ENCODE data around the gene RANBP10. TPM values are rescaled to one million over a fixed set of nuclear protein-coding genes. Genes with fewer than 3 reads are reported as not detected.

RANBP10 gene
- total and polyA plus RNA-seq, 2 donors (not counting 3 experiments of a cell fraction or from before 2014, with no cell fraction given) = 25.6 to 28.8 TPM

DNA sequence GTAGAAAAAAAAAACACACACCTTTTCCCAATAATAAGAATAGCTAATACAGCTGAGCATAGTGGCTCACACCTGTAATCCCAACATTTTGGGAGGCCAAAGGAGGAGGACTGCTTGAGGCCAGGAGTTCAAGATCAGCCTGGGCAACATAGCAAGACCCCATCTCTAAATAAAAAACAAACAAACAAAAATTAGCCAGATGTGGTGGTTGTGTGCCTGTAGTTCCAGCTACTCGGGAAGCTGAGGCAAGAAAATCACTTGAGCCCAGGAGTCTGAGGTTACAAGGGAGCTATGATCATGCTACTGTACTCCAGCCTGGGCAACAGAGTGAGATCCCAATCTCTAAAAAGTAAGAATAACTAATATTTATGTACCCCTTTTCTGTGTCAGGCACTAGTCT, 44.4 kb downstream of the RANBP10 start:
- dilution Hi-C loops (cut with MboI; ENCODE audit: extremely low pct_ligation_motif_present, low sequenced_read_pairs) = no loop called here
- intact Hi-C loops (cut with micrococcal nuclease) = no loop called here
- peaks cover 2% of the 10 kb centered on the region for H3K79me2 ChIP-seq (ENCODE audit: control insufficient read depth, insufficient read depth, low read length)
- H3K27ac ChIP-seq (ENCODE audit: insufficient read depth, low read depth, low read length) = no peak overlapping the region
- no peaks in the 10 kb centered on the region for H3K27me3 ChIP-seq (ENCODE audit: control insufficient read depth in 2 of 2, insufficient read depth in 2 of 2, low read length in 2 of 2)
- H3K4me3 ChIP-seq (replicated peaks in 1 of 3; ENCODE audit: insufficient read depth in 1 of 3, low read depth in 1 of 3, low read length in 3 of 3) = no peak overlapping the region
- no peak overlapping the region for H3K4me2 ChIP-seq (ENCODE audit: insufficient read depth, low read length)
- no peaks in the 10 kb centered on the region for H3K9me3 ChIP-seq (replicated peaks; ENCODE audit: control insufficient read depth, insufficient read depth, low read length)
- peaks cover 7% of the 10 kb centered on the region for H3K4me1 ChIP-seq (ENCODE audit: control insufficient read depth, extremely low read depth, insufficient read depth, low read length)
- BruUV-seq (replicated peaks) = no TSS peak
- CTCF ChIA-PET = interaction anchor here (0.6 to 3.2 kb wide), 3 partner anchors 11 to 94 kb away, joined by 3 to 17 read pairs (median 3); no protein-coding TSS in a partner anchor
- H3K36me3 ChIP-seq (ENCODE audit: control insufficient read depth in 2 of 2, extremely low read depth in 1 of 2, insufficient read depth in 2 of 2, low read length in 2 of 2) = peaks cover 0 to 12% of the 10 kb centered on the region in 2 experiments
- TF ChIP-seq POLR2AphosphoS5 (IDR thresholded peaks at IDR 0.05; ENCODE audit: insufficient read depth, low read depth, low read length) = no peak
- TF ChIP-seq POLR2A (IDR thresholded peaks at IDR 0.05; ENCODE audit: low read depth, low read length) = no peak
- no peak for TF ChIP-seq FOS (IDR thresholded peaks at IDR 0.05; ENCODE audit: borderline replicate concordance, insufficient read depth, low read length)
- TF ChIP-seq, protein P1, sequence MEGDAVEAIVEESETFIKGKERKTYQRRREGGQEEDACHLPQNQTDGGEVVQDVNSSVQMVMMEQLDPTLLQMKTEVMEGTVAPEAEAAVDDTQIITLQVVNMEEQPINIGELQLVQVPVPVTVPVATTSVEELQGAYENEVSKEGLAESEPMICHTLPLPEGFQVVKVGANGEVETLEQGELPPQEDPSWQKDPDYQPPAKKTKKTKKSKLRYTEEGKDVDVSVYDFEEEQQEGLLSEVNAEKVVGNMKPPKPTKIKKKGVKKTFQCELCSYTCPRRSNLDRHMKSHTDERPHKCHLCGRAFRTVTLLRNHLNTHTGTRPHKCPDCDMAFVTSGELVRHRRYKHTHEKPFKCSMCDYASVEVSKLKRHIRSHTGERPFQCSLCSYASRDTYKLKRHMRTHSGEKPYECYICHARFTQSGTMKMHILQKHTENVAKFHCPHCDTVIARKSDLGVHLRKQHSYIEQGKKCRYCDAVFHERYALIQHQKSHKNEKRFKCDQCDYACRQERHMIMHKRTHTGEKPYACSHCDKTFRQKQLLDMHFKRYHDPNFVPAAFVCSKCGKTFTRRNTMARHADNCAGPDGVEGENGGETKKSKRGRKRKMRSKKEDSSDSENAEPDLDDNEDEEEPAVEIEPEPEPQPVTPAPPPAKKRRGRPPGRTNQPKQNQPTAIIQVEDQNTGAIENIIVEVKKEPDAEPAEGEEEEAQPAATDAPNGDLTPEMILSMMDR (IDR thresholded peaks at IDR 0.05; ENCODE audit: extremely low read depth in 1 of 2, insufficient read depth in 1 of 2, low read depth in 1 of 2, low read length in 2 of 2) = no peak
- TF ChIP-seq MYC (IDR thresholded peaks at IDR 0.05; ENCODE audit: low read depth, low read length) = no peak
- TF ChIP-seq GATA2 (IDR thresholded peaks at IDR 0.05; ENCODE audit: insufficient read depth, insufficient read length, low read depth, low read length) = no peak
- no peak for TF ChIP-seq EZH2 (IDR thresholded peaks at IDR 0.05; ENCODE audit: borderline replicate concordance, low read depth, low read length, severe bottlenecking)
- TF ChIP-seq, protein P2, sequence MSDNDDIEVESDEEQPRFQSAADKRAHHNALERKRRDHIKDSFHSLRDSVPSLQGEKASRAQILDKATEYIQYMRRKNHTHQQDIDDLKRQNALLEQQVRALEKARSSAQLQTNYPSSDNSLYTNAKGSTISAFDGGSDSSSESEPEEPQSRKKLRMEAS (IDR thresholded peaks at IDR 0.05; ENCODE audit: insufficient read depth, insufficient read length) = no peak
- TF ChIP-seq JUN (IDR thresholded peaks at IDR 0.05; ENCODE audit: borderline replicate concordance, insufficient read depth, insufficient read length, low read depth) = no peak
- no peak for DNase-seq (ENCODE audit: low read depth, low spot score)
- no peaks in the 10 kb centered on the region for H3K9me1 ChIP-seq (replicated peaks; ENCODE audit: control insufficient read depth, extremely low read depth, insufficient read depth, low read length)
- POLR2A ChIA-PET = no interaction called here
- H2AFZ ChIP-seq (ENCODE audit: low read depth, low read length) = no peak overlapping the region
- no peak for FAIRE-seq
- H4K20me1 ChIP-seq (replicated peaks; ENCODE audit: control insufficient read depth, extremely low read depth, insufficient read depth, low read length) = no peaks in the 10 kb centered on the region
- no peak overlapping the region for H3K9ac ChIP-seq (replicated peaks; ENCODE audit: extremely low read depth, insufficient read depth, low read length)

Measured in endothelial cell of umbilical vein (primary cell).